ENCODE measurements around the gene RHOT1.
"Not testable (repeated sequence)": the region's sequence is repeated elsewhere in the genome, so short reads cannot be mapped to it uniquely, and the experiment has no call there.

RHOT1 gene

GRCh38 chr17:32141258-32141657 is 1.0 kb upstream of the RHOT1 start:
- Histone ChIP-seq H3K9ac (ENCODE audit: low read depth in 1 of 2, low read length in 2 of 2) (peak overlapping the region in 1 of 2 donors; percentile 82), H3K4me3 (ENCODE audit: low read length in 2 of 2) (peak overlapping the region; percentile 74 to 90)

GRCh38 chr17:32141679-32142037 is 644 bp upstream of the RHOT1 start:
- H3K36me3 ChIP-seq (ENCODE audit: control insufficient read depth in 2 of 2, insufficient read depth in 2 of 2, low read length in 2 of 2): no peaks in the 10 kb centered on the region

More at GRCh38 chr17:32141258-32141657, 1.0 kb upstream of the RHOT1 start:
- peak overlapping the region; percentile 89 to 92 for H3K27ac ChIP-seq (ENCODE audit: low read depth in 2 of 2, low read length in 2 of 2)
- H3K9me3 ChIP-seq (ENCODE audit: control insufficient read depth in 2 of 2, low read length in 2 of 2): no peaks in the 10 kb centered on the region
- H3K27me3 ChIP-seq (ENCODE audit: control insufficient read depth in 2 of 2, insufficient read depth in 2 of 2, low read length in 2 of 2): no peaks in the 10 kb centered on the region
- no peaks in the 10 kb centered on the region for H3K36me3 ChIP-seq (ENCODE audit: control insufficient read depth in 2 of 2, insufficient read depth in 2 of 2, low read length in 2 of 2)
- peaks cover 3 to 14% of the 10 kb centered on the region in 2 donors for H3K4me1 ChIP-seq (ENCODE audit: control insufficient read depth in 2 of 2, insufficient read depth in 2 of 2, low read length in 2 of 2)

GRCh38 chr17:32142857-32143526 is 690 bp downstream of the RHOT1 start:
- H3K9ac ChIP-seq (ENCODE audit: low read depth in 1 of 2, low read length in 2 of 2): peak overlapping the region; percentile 81 to 82
- peak overlapping the region; percentile 64 to 92 for H3K27ac ChIP-seq (ENCODE audit: low read depth in 2 of 2, low read length in 2 of 2)
- H3K4me1 ChIP-seq (ENCODE audit: control insufficient read depth in 2 of 2, insufficient read depth in 2 of 2, low read length in 2 of 2): peaks cover 3 to 14% of the 10 kb centered on the region in 2 donors
- H3K27me3 ChIP-seq (ENCODE audit: control insufficient read depth in 2 of 2, insufficient read depth in 2 of 2, low read length in 2 of 2): no peaks in the 10 kb centered on the region
- H3K9me3 ChIP-seq (ENCODE audit: control insufficient read depth in 2 of 2, low read length in 2 of 2): no peaks in the 10 kb centered on the region
- peak overlapping the region; percentile 74 to 95 for H3K4me3 ChIP-seq (ENCODE audit: low read length in 2 of 2)
- H3K36me3 ChIP-seq (ENCODE audit: control insufficient read depth in 2 of 2, insufficient read depth in 2 of 2, low read length in 2 of 2): no peaks in the 10 kb centered on the region

More at GRCh38 chr17:32141679-32142037, 644 bp upstream of the RHOT1 start:
- peak overlapping the region; percentile 89 to 92 for H3K27ac ChIP-seq (ENCODE audit: low read depth in 2 of 2, low read length in 2 of 2)
- no peaks in the 10 kb centered on the region for H3K27me3 ChIP-seq (ENCODE audit: control insufficient read depth in 2 of 2, insufficient read depth in 2 of 2, low read length in 2 of 2)
- no peaks in the 10 kb centered on the region for H3K9me3 ChIP-seq (ENCODE audit: control insufficient read depth in 2 of 2, low read length in 2 of 2)
- peaks cover 3 to 14% of the 10 kb centered on the region in 2 donors for H3K4me1 ChIP-seq (ENCODE audit: control insufficient read depth in 2 of 2, insufficient read depth in 2 of 2, low read length in 2 of 2)
- H3K4me3 ChIP-seq (ENCODE audit: low read length in 2 of 2): peak overlapping the region; percentile 74 to 90
- H3K9ac ChIP-seq (ENCODE audit: low read depth in 1 of 2, low read length in 2 of 2): peak overlapping the region; percentile 82 to 91

GRCh38 chr17:32143527-32143870 is 1.2 kb downstream of the RHOT1 start:
- peaks cover 3 to 14% of the 10 kb centered on the region in 2 donors for H3K4me1 ChIP-seq (ENCODE audit: control insufficient read depth in 2 of 2, insufficient read depth in 2 of 2, low read length in 2 of 2)
- no peaks in the 10 kb centered on the region for H3K27me3 ChIP-seq (ENCODE audit: control insufficient read depth in 2 of 2, insufficient read depth in 2 of 2, low read length in 2 of 2)
- peak overlapping the region; percentile 74 to 95 for H3K4me3 ChIP-seq (ENCODE audit: low read length in 2 of 2)
- H3K9me3 ChIP-seq (ENCODE audit: control insufficient read depth in 2 of 2, low read length in 2 of 2): no peaks in the 10 kb centered on the region
- no peak overlapping the region for H3K27ac ChIP-seq (ENCODE audit: low read depth in 2 of 2, low read length in 2 of 2)
- H3K36me3 ChIP-seq (ENCODE audit: control insufficient read depth in 2 of 2, insufficient read depth in 2 of 2, low read length in 2 of 2): no peaks in the 10 kb centered on the region
- H3K9ac ChIP-seq (ENCODE audit: low read depth in 1 of 2, low read length in 2 of 2): peak overlapping the region in 1 of 2 donors; percentile 81

- not testable (repeated sequence) for H3K9me3 ChIP-seq (ENCODE audit: control insufficient read depth in 2 of 2, low read length in 2 of 2); H3K27me3 ChIP-seq (ENCODE audit: control insufficient read depth in 2 of 2, insufficient read depth in 2 of 2, low read length in 2 of 2); H3K36me3 ChIP-seq (ENCODE audit: control insufficient read depth in 2 of 2, insufficient read depth in 2 of 2, low read length in 2 of 2); H3K9ac ChIP-seq (ENCODE audit: low read depth in 1 of 2, low read length in 2 of 2); H3K27ac ChIP-seq (ENCODE audit: low read depth in 2 of 2, low read length in 2 of 2); H3K4me3 ChIP-seq (ENCODE audit: low read length in 2 of 2)
- H3K4me1 ChIP-seq (ENCODE audit: control insufficient read depth in 2 of 2, insufficient read depth in 2 of 2, low read length in 2 of 2): peaks cover 3 to 14% of the 10 kb centered on the region in 2 donors
Measured at GRCh38 chr17:32144442-32144841, 2.1 kb downstream of the RHOT1 start.

- Histone ChIP-seq H3K4me3 (ENCODE audit: low read length in 2 of 2) (no peak overlapping the region), H3K4me1 (ENCODE audit: control insufficient read depth in 2 of 2, insufficient read depth in 2 of 2, low read length in 2 of 2) (peaks cover 2 to 8% of the 10 kb centered on the region in 2 donors), H3K9ac (ENCODE audit: low read depth in 1 of 2, low read length in 2 of 2) (no peak overlapping the region), H3K36me3 (ENCODE audit: control insufficient read depth in 2 of 2, insufficient read depth in 2 of 2, low read length in 2 of 2) (no peaks in the 10 kb centered on the region), H3K9me3 (ENCODE audit: control insufficient read depth in 2 of 2, low read length in 2 of 2) (no peaks in the 10 kb centered on the region), H3K27ac (ENCODE audit: low read depth in 2 of 2, low read length in 2 of 2) (no peak overlapping the region), H3K27me3 (ENCODE audit: control insufficient read depth in 2 of 2, insufficient read depth in 2 of 2, low read length in 2 of 2) (no peaks in the 10 kb centered on the region)
Measured at GRCh38 chr17:32148351-32148750, 6.0 kb downstream of the RHOT1 start.

- H3K36me3 ChIP-seq (ENCODE audit: control insufficient read depth in 2 of 2, insufficient read depth in 2 of 2, low read length in 2 of 2): peaks cover 0 to 8% of the 10 kb centered on the region in 2 donors
- H3K9me3 ChIP-seq (ENCODE audit: control insufficient read depth in 2 of 2, low read length in 2 of 2): no peaks in the 10 kb centered on the region
- H3K27ac ChIP-seq (ENCODE audit: low read depth in 2 of 2, low read length in 2 of 2): no peak overlapping the region
- no peak overlapping the region for H3K9ac ChIP-seq (ENCODE audit: low read depth in 1 of 2, low read length in 2 of 2)
- peaks cover 2 to 3% of the 10 kb centered on the region in 2 donors for H3K4me1 ChIP-seq (ENCODE audit: control insufficient read depth in 2 of 2, insufficient read depth in 2 of 2, low read length in 2 of 2)
- H3K4me3 ChIP-seq (ENCODE audit: low read length in 2 of 2): no peak overlapping the region
- no peaks in the 10 kb centered on the region for H3K27me3 ChIP-seq (ENCODE audit: control insufficient read depth in 2 of 2, insufficient read depth in 2 of 2, low read length in 2 of 2)
Measured at GRCh38 chr17:32150358-32150757, 8.1 kb downstream of the RHOT1 start.

GRCh38 chr17:32152130-32152529 is 9.8 kb downstream of the RHOT1 start:
- H3K27me3 ChIP-seq (ENCODE audit: control insufficient read depth in 2 of 2, insufficient read depth in 2 of 2, low read length in 2 of 2): no peaks in the 10 kb centered on the region
- H3K9me3 ChIP-seq (ENCODE audit: control insufficient read depth in 2 of 2, low read length in 2 of 2): no peaks in the 10 kb centered on the region
- H3K9ac ChIP-seq (ENCODE audit: low read depth in 1 of 2, low read length in 2 of 2): no peak overlapping the region
- H3K4me1 ChIP-seq (ENCODE audit: control insufficient read depth in 2 of 2, insufficient read depth in 2 of 2, low read length in 2 of 2): peaks cover 2 to 3% of the 10 kb centered on the region in 2 donors
- no peak overlapping the region for H3K4me3 ChIP-seq (ENCODE audit: low read length in 2 of 2)
- no peak overlapping the region for H3K27ac ChIP-seq (ENCODE audit: low read depth in 2 of 2, low read length in 2 of 2)
- peaks cover 6 to 11% of the 10 kb centered on the region in 2 donors for H3K36me3 ChIP-seq (ENCODE audit: control insufficient read depth in 2 of 2, insufficient read depth in 2 of 2, low read length in 2 of 2)

- Histone ChIP-seq H3K27ac (ENCODE audit: low read depth in 2 of 2, low read length in 2 of 2) (no peak overlapping the region), H3K36me3 (ENCODE audit: control insufficient read depth in 2 of 2, insufficient read depth in 2 of 2, low read length in 2 of 2) (peaks cover 15 to 23% of the 10 kb centered on the region in 2 donors), H3K9me3 (ENCODE audit: control insufficient read depth in 2 of 2, low read length in 2 of 2) (no peaks in the 10 kb centered on the region), H3K27me3 (ENCODE audit: control insufficient read depth in 2 of 2, insufficient read depth in 2 of 2, low read length in 2 of 2) (no peaks in the 10 kb centered on the region), H3K9ac (ENCODE audit: low read depth in 1 of 2, low read length in 2 of 2) (no peak overlapping the region), H3K4me1 (ENCODE audit: control insufficient read depth in 2 of 2, insufficient read depth in 2 of 2, low read length in 2 of 2) (peaks cover 2 to 3% of the 10 kb centered on the region in 2 donors), H3K4me3 (ENCODE audit: low read length in 2 of 2) (no peak overlapping the region)
Measured at GRCh38 chr17:32155896-32156295, 13.6 kb downstream of the RHOT1 start.

- H3K4me3 ChIP-seq (ENCODE audit: low read length in 2 of 2): no peak overlapping the region
- H3K27ac ChIP-seq (ENCODE audit: low read depth in 2 of 2, low read length in 2 of 2): no peak overlapping the region
- peaks cover 2 to 3% of the 10 kb centered on the region in 2 donors for H3K4me1 ChIP-seq (ENCODE audit: control insufficient read depth in 2 of 2, insufficient read depth in 2 of 2, low read length in 2 of 2)
- no peaks in the 10 kb centered on the region for H3K27me3 ChIP-seq (ENCODE audit: control insufficient read depth in 2 of 2, insufficient read depth in 2 of 2, low read length in 2 of 2)
- no peaks in the 10 kb centered on the region for H3K9me3 ChIP-seq (ENCODE audit: control insufficient read depth in 2 of 2, low read length in 2 of 2)
- H3K36me3 ChIP-seq (ENCODE audit: control insufficient read depth in 2 of 2, insufficient read depth in 2 of 2, low read length in 2 of 2): peaks cover 15 to 24% of the 10 kb centered on the region in 2 donors
- H3K9ac ChIP-seq (ENCODE audit: low read depth in 1 of 2, low read length in 2 of 2): no peak overlapping the region
Measured at GRCh38 chr17:32156656-32157055, 14.4 kb downstream of the RHOT1 start.
